Endometrial microvascular endothelial cells (primary cell): Measurements from ENCODE around the gene CUTA. TPM values are rescaled to one million over a fixed set of nuclear protein-coding genes. Genes with fewer than 3 reads are reported as not detected.

Source experiments
- in situ Hi-C: cut with HindIII; loops from 2 replicates; pipeline ENCODE4 v1.10.0; 2017; ENCODE audit warnings: low sequenced_read_pairs, low pct_unique_long_range_greater_than_20kb; ENCODE audit errors: inconsistent ontology term
- total RNA-seq: library from RNA; depleted of rRNA; stranded (reverse); fragments of >200 nt; gene quantifications from one replicate; pipeline ENCODE4 v1.2.3, GENCODE V29; 2015; ENCODE audit errors: inconsistent ontology term

CUTA gene
- total RNA-seq, 1 donor from 2014 or later, result 117 TPM

DNA sequence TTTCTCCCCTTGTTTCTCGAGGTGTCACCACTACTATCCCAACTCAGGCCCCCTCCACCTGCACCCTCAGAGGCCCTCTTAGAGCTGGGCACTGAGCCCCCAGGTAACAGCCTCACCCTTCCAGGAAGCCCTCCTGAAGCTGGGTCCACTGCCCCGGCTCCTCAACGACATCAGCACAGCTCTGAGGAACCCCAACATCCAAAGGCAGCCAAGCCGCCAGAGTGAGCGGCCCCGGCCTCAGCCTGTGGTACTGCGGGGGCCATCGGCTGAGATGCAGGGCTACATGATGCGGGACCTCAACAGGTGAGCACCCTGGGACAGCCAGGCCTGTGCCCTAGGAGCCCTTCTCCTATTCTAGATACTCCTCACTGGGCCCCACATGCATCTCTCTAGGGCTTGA is 23.6 kb upstream of the CUTA start:
- in situ Hi-C loops, result no loop called here

DNA sequence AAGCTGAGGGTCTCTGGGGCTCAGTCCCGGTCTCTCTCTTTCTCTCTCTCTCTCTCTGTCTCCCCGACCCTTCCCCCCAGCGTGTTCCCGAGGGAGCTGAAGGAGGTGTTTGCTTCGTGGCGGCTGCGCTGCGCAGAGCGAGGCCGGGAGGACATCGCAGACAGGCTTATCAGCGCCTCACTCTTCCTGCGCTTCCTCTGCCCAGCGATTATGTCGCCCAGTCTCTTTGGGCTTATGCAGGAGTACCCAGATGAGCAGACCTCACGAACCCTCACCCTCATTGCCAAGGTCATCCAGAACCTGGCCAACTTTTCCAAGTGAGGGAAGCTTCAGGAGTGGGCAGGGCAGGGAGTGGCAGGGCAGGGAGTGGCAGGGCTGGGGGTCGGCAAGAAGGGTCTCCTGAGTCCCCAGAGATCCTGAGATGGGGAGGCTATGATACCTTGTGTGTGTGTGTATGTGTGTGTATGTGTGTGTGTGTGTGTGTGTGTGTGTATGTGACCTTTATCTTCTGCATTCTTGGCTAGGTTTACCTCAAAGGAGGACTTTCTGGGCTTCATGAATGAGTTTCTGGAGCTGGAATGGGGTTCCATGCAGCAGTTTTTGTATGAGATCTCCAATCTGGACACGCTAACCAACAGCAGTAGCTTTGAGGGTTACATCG is 22.9 kb upstream of the CUTA start:
- in situ Hi-C loops, result no loop called here

DNA sequence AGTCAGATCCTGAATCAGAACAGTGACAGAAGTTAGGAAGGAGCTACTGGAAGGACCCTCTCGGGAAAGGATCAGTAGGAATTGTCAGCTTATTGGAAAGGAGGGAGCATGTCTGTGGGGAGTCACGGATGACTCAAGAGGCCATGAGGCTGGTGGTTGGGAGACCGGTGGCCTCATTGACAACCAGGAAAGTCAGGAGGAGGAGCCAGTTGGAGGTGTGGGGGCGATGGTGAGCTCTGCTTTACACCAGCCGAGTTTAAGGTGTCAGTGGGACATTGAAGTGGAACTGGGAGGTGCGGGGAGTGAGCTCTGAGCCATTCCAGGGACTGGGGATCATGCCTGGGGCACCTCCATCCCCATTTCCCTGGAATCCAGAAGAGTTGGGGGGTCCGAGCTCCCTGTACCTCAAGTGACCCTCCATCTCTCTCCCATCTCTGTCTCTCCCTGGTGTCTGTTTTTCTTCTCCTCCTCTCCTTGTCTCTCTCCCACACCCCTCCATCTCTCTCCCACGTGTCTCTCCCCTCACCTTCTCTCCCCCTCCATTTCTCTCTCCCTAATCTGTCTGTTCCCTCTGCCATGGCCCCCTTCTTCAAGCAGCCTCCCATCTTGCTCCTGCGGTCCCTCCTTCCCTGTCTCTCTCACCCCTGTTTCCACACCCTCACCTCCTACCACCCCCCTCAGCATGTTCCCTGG is 22.2 kb upstream of the CUTA start:
- in situ Hi-C loops, result no loop called here

DNA sequence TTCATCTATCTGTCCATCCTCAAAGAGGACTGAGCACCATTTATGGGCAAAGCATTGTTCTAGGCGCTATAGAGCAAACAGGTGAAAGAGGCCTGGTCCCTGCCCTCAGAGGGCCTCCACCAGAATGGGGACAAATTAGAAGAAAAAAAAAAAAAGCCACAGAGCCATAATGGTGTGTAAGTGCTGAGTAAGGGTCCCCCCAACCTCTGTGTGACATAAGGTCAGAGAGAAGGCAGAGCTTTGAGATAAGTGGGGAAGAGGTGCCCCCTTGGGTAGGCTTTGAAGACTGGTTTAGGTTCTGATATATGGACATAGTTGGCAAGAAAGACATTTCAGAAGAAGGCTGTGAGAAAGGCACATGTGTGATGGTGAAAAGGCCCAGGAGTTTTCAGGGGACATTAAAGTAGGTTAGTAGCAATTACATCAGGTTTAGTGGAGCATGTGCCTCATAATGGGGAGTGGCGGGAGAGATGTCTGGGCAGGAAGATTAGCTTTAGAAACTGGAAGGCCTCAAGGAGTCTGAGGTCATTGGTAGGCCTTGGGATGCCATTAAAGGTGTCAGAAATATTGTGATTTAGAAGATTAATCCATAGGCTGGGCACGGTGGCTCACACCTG is 21.2 kb upstream of the CUTA start:
- in situ Hi-C loops, result no loop called here

DNA sequence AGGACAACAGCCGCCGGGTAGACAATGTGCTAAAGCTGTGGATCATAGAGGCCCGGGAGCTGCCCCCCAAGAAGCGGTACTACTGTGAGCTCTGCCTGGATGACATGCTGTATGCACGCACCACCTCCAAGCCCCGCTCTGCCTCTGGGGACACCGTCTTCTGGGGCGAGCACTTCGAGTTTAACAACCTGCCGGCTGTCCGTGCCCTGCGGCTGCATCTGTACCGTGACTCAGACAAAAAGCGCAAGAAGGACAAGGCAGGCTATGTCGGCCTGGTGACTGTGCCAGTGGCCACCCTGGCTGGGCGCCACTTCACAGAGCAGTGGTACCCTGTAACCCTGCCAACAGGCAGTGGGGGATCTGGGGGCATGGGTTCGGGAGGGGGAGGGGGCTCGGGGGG is 19.8 kb upstream of the CUTA start:
- in situ Hi-C loops, result no loop called here

DNA sequence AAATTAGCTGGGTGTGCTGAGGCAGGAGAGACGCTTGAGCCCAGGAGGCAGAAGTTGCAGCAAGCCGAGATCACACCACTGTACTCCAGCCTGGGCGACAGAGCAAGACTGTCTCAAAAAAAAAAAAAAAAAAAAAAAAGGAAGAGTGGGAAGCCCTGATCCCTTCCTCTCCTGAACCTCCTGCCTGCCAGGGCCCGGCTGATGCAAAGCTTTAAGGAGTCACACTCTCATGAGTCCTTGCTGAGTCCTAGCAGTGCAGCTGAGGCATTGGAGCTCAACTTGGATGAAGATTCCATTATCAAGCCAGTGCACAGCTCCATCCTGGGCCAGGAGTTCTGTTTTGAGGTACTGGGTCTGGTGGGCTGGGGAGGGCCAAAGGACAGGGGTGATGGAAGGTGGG is 17.1 kb upstream of the CUTA start:
- in situ Hi-C loops, result no loop called here

DNA sequence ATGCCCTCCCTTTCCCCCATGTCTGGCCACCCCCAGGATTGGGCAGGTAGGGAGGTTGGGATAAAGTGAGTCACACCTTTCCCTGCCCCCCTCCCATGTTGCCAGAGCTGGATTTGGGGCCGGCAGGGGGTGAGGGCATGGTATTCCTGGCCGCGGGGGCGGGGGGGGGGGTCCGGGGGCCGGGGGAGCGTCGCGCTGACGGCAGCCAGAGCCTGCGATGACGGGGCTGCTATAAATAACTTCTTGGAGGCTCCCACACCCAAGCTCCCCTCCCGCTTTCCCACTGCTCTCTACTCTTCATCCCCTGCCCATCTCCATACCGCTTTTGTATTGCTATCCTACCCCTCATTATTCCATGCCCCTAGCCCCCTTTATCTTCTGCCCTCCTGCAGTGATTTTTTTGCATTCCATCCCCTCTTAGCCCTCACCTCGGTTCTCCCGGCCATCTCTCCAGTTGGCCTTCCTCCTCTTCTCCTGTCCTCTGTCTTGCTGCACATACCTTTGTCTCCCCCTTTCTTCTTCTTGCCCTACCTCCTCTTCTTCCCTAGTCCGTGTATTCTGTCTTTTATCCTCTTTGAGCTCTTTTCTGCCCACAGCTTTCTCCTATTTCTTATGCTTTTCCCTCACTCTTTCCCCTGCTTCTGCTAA is 15.8 kb upstream of the CUTA start:
- in situ Hi-C loops, result no loop called here

DNA sequence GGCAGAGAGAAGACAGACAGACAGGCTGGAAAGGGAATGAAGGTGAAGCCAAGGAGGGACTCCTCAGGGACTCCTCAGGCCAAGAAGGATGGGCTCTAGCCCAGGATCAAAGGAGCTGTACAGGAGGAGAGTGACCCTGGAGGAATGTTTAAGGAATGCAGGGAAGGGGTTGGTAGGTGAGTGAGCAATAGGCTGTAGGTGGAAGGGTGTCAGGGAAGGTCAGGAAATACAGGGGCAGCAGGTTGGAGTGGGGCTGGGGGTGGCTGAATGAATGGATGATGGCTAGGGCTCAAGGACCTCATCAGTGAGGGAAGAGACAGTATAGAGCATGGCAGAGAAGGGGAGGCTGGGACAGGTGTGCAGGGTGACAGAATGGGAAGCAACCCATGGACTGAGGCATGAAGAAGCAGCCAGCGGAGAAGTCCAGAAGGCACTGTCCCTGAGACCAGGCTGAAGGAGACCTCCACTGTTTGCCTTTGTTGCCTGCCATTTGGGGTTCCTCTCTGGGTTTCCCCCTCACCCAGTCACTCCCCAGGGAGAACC is 15.2 kb upstream of the CUTA start:
- in situ Hi-C loops, result no loop called here

DNA sequence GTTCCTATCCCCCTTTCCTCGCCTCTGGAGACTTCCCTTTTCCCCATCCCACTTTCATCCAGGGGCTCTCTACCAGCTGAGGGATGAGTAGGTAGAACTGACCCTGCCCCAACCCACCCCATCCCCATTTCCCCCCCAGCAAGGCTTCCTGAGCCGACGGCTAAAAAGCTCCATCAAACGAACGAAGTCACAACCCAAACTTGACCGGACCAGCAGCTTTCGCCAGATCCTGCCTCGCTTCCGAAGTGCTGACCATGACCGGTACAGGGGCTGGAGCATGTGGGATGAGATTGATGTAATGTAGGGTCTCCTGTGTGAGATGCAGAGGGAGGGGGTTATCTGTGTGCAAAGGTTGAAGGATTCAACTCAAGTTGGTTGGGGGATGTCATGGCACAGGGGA is 14.6 kb upstream of the CUTA start:
- in situ Hi-C loops, result no loop called here

DNA sequence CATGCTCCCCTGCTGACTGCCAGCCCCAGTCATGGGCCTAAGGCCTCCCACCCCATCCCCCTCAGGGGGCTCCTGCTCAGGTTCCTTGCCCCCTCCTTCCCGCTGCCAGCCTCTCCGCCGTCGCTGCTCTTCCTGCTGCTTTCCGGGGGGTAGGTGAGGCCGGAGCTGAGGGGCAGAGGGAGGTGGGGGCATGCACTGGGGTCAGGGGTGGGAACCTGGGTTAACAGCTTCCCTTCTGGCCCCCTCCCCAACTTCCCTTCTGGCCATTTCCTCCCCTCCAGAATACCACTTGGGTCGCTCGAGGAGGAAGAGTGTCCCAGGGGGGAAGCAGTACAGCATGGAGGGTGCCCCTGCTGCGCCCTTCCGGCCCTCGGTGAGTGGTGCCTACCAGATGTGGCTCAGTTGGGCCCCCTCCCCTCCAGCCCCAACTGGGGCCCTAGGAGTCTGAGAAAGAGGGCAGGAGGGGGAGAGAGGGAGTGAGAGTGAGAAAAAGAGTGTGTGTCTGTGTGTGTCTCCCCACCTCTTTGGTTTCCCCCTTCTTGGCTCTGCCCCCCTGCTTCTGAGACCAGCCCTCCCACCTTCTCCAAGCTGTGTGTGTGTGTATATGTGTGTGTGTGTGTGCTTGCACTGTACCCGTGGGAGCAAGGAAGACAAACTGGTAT is 14.1 kb upstream of the CUTA start:
- in situ Hi-C loops, result no loop called here

DNA sequence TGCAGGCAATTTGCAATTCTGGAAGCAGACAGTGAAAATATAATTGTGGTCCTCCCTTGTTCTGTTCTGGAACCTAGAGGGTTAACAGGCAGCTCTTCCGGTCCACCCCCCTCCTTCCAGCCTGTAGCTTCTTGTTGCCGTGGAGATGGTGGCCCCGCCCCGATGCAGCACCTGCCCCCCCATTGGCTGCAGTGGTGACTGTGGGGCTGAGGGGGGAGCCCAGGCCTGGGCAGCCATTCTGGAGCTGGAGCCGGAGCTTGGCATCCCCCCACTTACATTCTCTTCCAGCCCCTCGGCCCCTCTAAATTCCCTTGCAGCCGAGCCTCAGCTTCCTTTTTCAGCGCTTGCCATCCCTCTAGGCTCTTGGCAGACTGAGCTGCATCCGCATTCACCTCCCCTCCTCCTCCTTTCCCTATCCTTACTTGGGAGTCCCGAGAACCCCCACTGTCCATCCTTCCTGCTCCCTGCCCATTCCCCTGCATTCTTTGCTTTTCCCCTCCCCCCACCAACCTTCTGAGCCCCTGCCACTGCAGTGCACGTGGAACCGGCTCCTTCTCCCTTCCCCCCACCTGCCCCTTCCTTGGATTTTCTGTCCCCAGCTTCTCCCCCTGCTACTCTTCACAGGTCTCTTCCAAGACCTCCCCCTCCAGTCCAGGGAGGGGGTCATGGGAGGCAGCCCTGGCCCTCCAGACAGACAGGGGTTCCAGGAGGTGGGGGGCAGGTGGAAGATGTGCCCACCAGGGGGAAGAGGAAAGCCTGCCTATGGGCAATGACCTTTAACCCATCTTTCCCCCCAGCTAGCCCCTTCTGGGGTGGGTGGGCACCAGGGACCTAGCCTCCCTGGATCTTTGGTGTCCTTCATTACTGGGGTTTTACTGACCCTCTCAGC is 13.3 kb upstream of the CUTA start:
- in situ Hi-C loops, result no loop called here

DNA sequence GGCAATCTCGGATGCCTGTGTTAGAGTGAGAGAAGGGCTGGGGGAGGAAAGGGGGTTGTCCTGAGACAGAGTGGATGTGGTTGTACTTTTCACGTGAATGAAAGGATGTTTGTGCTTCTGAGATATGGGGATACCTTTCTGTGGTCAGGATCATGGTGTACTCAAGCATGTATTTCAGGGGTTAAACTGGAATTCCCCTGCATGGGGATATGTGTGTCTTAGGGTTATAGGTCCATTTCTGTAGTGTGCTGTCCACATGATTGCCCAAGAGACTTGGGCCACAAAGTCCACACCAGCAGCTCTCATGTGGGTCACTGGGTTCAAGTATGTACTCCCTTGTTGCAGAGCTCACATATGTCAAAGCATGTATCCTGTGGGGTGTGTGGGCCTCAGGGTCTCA is 12.4 kb upstream of the CUTA start:
- in situ Hi-C loops, result no loop called here

DNA sequence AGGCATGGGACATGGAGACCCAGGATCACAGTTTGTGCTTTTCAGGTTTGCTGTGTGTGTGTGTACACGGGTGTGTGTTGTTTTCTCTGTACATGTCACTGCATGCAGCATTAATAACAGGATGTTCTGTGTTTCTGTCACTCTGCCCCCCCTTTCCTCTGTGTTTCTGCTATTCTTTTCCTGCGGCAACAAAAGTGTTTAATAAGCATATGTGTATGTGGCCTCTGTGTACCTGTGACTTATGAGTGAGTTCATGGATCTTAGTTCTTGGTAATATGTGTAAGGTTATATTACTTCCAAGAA is 11.8 kb upstream of the CUTA start:
- in situ Hi-C loops, result no loop called here

DNA sequence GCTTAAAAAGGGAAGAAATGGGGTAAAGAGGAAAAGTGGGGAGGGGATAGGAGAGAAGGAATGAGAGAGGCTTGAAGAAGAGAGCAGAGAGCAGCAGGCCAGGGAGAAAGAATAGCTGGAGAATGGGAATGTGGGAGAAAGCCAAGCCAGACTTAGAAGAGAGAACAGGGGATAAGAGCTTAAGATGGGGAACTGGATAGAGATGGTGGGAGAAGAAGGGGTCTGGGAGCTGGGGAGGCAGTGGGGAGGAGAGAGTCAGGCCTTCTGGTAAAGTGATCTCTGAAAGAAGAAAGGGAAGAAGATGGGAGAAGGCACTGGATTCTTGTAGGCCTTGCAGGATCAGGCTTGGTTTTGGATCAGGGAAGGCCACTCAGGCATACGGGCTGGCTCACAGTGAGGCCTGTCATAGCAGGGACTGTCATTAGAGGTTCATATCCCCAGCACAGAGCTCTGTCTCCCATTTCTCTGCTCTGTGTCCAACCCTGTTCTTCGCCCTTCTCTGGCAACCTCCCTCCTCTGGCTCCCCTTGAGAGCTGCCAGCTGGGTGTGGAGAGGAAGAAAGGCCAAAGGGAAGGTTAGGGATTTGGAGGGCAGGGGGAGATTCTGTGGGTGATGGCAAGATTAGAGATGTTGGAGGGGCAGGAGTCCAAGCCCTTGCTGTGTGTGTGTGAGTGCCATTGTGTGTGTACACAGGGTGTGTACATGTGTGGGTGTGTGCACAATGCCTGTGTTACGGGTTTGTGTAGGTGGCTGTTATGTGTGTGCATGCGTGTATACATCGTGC is 11.3 kb upstream of the CUTA start:
- in situ Hi-C loops, result no loop called here

DNA sequence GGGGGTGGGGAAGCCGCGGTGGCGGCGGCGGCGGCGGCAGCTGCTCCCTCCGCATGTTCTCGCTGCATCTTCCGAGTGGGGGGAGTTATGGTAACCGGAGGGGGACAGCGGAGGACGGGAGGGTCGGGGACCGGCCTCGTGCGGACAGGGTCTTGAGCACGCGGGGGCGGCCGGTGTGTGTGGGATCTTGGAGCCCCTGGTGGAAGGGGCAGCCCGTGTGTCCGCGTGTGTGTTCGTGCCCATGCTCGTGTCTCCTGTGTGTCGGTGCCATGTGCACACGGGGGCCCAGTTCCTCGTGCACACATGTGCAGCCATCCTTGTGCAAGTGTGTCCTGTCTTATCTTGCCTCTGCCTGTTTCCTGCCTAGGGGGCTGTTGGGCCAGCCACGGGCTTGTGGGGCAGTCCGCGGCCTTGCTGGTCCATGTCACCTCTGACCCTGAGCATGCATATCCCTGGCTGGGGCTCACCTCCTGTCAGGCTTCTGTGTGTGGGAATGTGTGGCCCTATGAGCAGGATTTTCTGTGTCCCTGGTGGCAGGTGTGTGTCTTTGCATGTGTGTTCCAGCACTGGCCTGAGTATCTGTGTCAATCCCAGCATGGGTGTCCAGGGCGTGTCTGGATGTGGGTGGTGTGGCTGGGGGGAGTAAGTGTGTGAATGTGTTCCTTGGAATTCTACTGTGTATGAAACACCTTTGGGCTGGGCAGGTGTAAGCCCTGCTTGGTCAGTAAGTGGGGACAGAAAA is 10.5 kb upstream of the CUTA start:
- in situ Hi-C loops, result no loop called here

DNA sequence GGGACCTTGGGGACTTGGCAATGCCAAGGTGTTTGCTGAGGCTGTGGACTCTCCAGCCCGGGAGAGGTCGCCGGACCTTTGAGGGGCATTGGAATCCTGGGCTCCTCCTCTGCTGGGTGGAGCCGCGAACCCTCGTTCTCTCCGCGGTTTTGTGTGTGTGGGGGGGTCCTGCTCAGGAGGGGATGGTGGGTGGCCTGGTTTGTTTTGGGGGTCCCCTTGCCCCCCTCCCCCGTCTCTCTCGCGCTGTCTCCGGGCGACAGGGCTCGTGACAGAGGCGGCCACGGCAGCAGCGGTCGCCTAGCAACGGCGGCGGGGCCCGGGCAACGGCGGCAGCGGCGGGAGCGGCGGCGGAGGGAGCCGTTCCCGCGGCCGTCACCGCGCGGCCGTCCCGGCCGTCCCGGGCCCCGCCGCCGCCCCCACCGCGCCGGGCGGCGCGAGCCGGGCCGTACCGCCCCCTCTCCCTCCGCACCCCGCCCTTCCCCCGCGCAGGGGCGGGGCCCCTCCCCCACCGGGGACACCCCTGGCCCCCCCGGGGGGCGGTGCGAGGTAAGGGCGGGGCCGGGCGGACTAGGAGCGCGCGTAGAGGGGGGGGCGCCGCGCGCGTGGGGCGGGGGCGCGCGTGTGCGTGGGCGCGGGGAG is 9.8 kb upstream of the CUTA start:
- in situ Hi-C loops, result no loop called here
